Measurements from ENCODE around the gene SEPTIN8.

SEPTIN8 gene

GRCh38 chr5:132812781-132813598 is 36.0 kb upstream of the SEPTIN8 start, which contains the start of gene SOWAHA:
Gene SOWAHA (plus strand): TSS chr5:132813302. CDS start chr5:132813622, 320 bp downstream.
- Histone ChIP-seq H3K23ac (ENCODE audit: low read length in 2 of 2) (peak within 1 kb of the TSS in 1 of 2 experiments; percentile 72), H3K36me3 (ENCODE audit: control insufficient read depth in 1 of 2, insufficient read depth in 2 of 2, low read depth in 1 of 2, low read length in 2 of 2) (peaks cover 0 to 7% of the 10 kb centered on the region in 2 experiments), H2AK5ac (ENCODE audit: low read length, severe bottlenecking) (no peak within 1 kb of the TSS), H2BK15ac (ENCODE audit: low read depth, poor library complexity, severe bottlenecking) (peak within 1 kb of the TSS; percentile 12), H3K27ac (ENCODE audit: low read length, poor library complexity, severe bottlenecking) (no peak within 1 kb of the TSS), H3K79me1 (replicated peaks; ENCODE audit: low read length, poor library complexity, severe bottlenecking) (no peaks in the 10 kb centered on the region), H3K27me3 (ENCODE audit: control insufficient read depth in 1 of 2, insufficient read depth in 1 of 2, low read length in 2 of 2) (peaks cover 25 to 44% of the 10 kb centered on the region in 2 experiments), H3K4ac (ENCODE audit: low read depth in 1 of 2, low read length in 2 of 2) (no peak within 1 kb of the TSS), H3K4me3 (ENCODE audit: insufficient read depth in 1 of 2, low read depth in 1 of 2, low read length in 2 of 2) (peak within 1 kb of the TSS in 1 of 2 experiments; percentile 57), H2BK5ac (ENCODE audit: low read depth, low read length, poor library complexity, severe bottlenecking) (no peak within 1 kb of the TSS), H3K9me3 (ENCODE audit: control insufficient read depth, low read length) (no peaks in the 10 kb centered on the region), H4K91ac (ENCODE audit: low read length) (no peak within 1 kb of the TSS), H2BK12ac (ENCODE audit: low read length in 2 of 2) (no peak within 1 kb of the TSS), H2BK120ac (ENCODE audit: low read depth, low read length) (peak within 1 kb of the TSS; percentile 34), H2AFZ (ENCODE audit: low read depth, low read length) (peak within 1 kb of the TSS; percentile 86), H3K4me2 (ENCODE audit: low read length, poor library complexity, severe bottlenecking) (peak within 1 kb of the TSS; percentile 97), H3K14ac (ENCODE audit: low read length in 2 of 2) (no peak within 1 kb of the TSS), H3K4me1 (ENCODE audit: control insufficient read depth, insufficient read depth, low read depth, low read length) (peaks cover 19% of the 10 kb centered on the region), H3K18ac (ENCODE audit: low read depth in 1 of 2, low read length in 2 of 2) (peak within 1 kb of the TSS in 1 of 2 experiments; percentile 34), H4K8ac (ENCODE audit: low read length) (peak within 1 kb of the TSS; percentile 71), H3K9ac (ENCODE audit: low read length) (no peak within 1 kb of the TSS)
- whole genome bisulfite sequencing = 3% methylated on average over 63 of the region's 68 CpGs
- DNase-seq = no peak

- Histone ChIP-seq H3K36me3 (ENCODE audit: control insufficient read depth in 1 of 2, insufficient read depth in 2 of 2, low read depth in 1 of 2, low read length in 2 of 2) (peaks cover 0 to 7% of the 10 kb centered on the region in 2 experiments), H3K9me3 (ENCODE audit: control insufficient read depth, low read length) (no peaks in the 10 kb centered on the region), H2BK12ac (ENCODE audit: low read length in 2 of 2) (no peak overlapping the region), H3K4me2 (ENCODE audit: low read length, poor library complexity, severe bottlenecking) (no peak overlapping the region), H4K91ac (ENCODE audit: low read length) (no peak overlapping the region), H3K4ac (ENCODE audit: low read depth in 1 of 2, low read length in 2 of 2) (no peak overlapping the region), H3K4me3 (ENCODE audit: insufficient read depth in 1 of 2, low read depth in 1 of 2, low read length in 2 of 2) (no peak overlapping the region), H4K8ac (ENCODE audit: low read length) (no peak overlapping the region), H2AFZ (ENCODE audit: low read depth, low read length) (no peak overlapping the region), H3K79me1 (replicated peaks; ENCODE audit: low read length, poor library complexity, severe bottlenecking) (no peaks in the 10 kb centered on the region), H3K27ac (ENCODE audit: low read length, poor library complexity, severe bottlenecking) (no peak overlapping the region), H3K9ac (ENCODE audit: low read length) (no peak overlapping the region), H3K27me3 (ENCODE audit: control insufficient read depth in 1 of 2, insufficient read depth in 1 of 2, low read length in 2 of 2) (peaks cover 25 to 47% of the 10 kb centered on the region in 2 experiments), H3K23ac (ENCODE audit: low read length in 2 of 2) (no peak overlapping the region), H2BK5ac (ENCODE audit: low read depth, low read length, poor library complexity, severe bottlenecking) (no peak overlapping the region), H3K4me1 (ENCODE audit: control insufficient read depth, insufficient read depth, low read depth, low read length) (peaks cover 19% of the 10 kb centered on the region), H3K14ac (ENCODE audit: low read length in 2 of 2) (no peak overlapping the region), H2AK5ac (ENCODE audit: low read length, severe bottlenecking) (no peak overlapping the region), H3K18ac (ENCODE audit: low read depth in 1 of 2, low read length in 2 of 2) (no peak overlapping the region), H2BK15ac (ENCODE audit: low read depth, poor library complexity, severe bottlenecking) (no peak overlapping the region), H2BK120ac (ENCODE audit: low read depth, low read length) (no peak overlapping the region)
- WGBS = 79% methylated on average over 15 of the region's 18 CpGs
- no peak for DNase-seq
Measured at GRCh38 chr5:132812123-132812765, 35.2 kb upstream of the SEPTIN8 start.

DNA sequence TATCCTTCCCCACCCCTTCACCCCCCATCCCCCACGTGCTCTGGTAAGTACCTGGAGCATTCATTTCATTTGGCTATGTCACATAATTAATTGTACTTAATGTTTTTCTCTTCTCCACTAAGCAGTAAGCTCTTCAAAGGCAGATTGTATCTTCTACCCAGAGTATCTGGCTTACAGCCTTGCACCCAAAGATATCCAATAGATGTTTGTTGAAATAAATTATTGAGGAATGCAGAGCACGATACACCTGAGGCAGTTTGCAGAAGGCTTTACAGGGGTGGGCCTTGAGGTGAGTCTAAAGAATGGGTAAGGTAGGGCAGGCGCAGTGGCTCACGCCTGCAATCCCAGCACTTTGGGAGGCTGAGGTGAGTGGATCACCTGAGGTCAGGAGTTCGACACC is 33.6 kb upstream of the SEPTIN8 start:
- no peaks in the 10 kb centered on the region for H3K9me3 ChIP-seq (ENCODE audit: control insufficient read depth, low read length)
- no peak for DNase-seq
- no peak overlapping the region for H2BK5ac ChIP-seq (ENCODE audit: low read depth, low read length, poor library complexity, severe bottlenecking)
- no peak overlapping the region for H2BK120ac ChIP-seq (ENCODE audit: low read depth, low read length)
- no peak overlapping the region for H2BK12ac ChIP-seq (ENCODE audit: low read length in 2 of 2)
- peaks cover 19% of the 10 kb centered on the region for H3K4me1 ChIP-seq (ENCODE audit: control insufficient read depth, insufficient read depth, low read depth, low read length)
- no peak overlapping the region for H3K4ac ChIP-seq (ENCODE audit: low read depth in 1 of 2, low read length in 2 of 2)
- no peak overlapping the region for H2AK5ac ChIP-seq (ENCODE audit: low read length, severe bottlenecking)
- H3K18ac ChIP-seq (ENCODE audit: low read depth in 1 of 2, low read length in 2 of 2) = no peak overlapping the region
- no peak overlapping the region for H3K23ac ChIP-seq (ENCODE audit: low read length in 2 of 2)
- H3K36me3 ChIP-seq (ENCODE audit: control insufficient read depth in 1 of 2, insufficient read depth in 2 of 2, low read depth in 1 of 2, low read length in 2 of 2) = peaks cover 0 to 7% of the 10 kb centered on the region in 2 experiments
- H3K27me3 ChIP-seq (ENCODE audit: control insufficient read depth in 1 of 2, insufficient read depth in 1 of 2, low read length in 2 of 2) = peaks cover 25 to 51% of the 10 kb centered on the region in 2 experiments
- no peak overlapping the region for H4K8ac ChIP-seq (ENCODE audit: low read length)
- H3K4me2 ChIP-seq (ENCODE audit: low read length, poor library complexity, severe bottlenecking) = no peak overlapping the region
- no peak overlapping the region for H2BK15ac ChIP-seq (ENCODE audit: low read depth, poor library complexity, severe bottlenecking)
- H3K9ac ChIP-seq (ENCODE audit: low read length) = no peak overlapping the region
- H3K14ac ChIP-seq (ENCODE audit: low read length in 2 of 2) = no peak overlapping the region
- WGBS = 84% methylated on average over 5 of the region's 5 CpGs
- no peaks in the 10 kb centered on the region for H3K79me1 ChIP-seq (replicated peaks; ENCODE audit: low read length, poor library complexity, severe bottlenecking)
- H3K27ac ChIP-seq (ENCODE audit: low read length, poor library complexity, severe bottlenecking) = no peak overlapping the region
- H3K4me3 ChIP-seq (ENCODE audit: insufficient read depth in 1 of 2, low read depth in 1 of 2, low read length in 2 of 2) = no peak overlapping the region
- no peak overlapping the region for H2AFZ ChIP-seq (ENCODE audit: low read depth, low read length)
- H4K91ac ChIP-seq (ENCODE audit: low read length) = no peak overlapping the region

GRCh38 chr5:132808866-132809265 is 31.8 kb upstream of the SEPTIN8 start:
- no peak overlapping the region for H2BK12ac ChIP-seq (ENCODE audit: low read length in 2 of 2)
- H4K91ac ChIP-seq (ENCODE audit: low read length) = no peak overlapping the region
- WGBS = 22% methylated on average over 3 of the region's 3 CpGs
- peaks cover 25 to 47% of the 10 kb centered on the region in 2 experiments for H3K27me3 ChIP-seq (ENCODE audit: control insufficient read depth in 1 of 2, insufficient read depth in 1 of 2, low read length in 2 of 2)
- no peak overlapping the region for H3K14ac ChIP-seq (ENCODE audit: low read length in 2 of 2)
- no peak for DNase-seq
- H3K9ac ChIP-seq (ENCODE audit: low read length) = no peak overlapping the region
- no peak overlapping the region for H3K27ac ChIP-seq (ENCODE audit: low read length, poor library complexity, severe bottlenecking)
- no peak overlapping the region for H3K4me3 ChIP-seq (ENCODE audit: insufficient read depth in 1 of 2, low read depth in 1 of 2, low read length in 2 of 2)
- H2AFZ ChIP-seq (ENCODE audit: low read depth, low read length) = no peak overlapping the region
- H2BK5ac ChIP-seq (ENCODE audit: low read depth, low read length, poor library complexity, severe bottlenecking) = no peak overlapping the region
- H3K4me2 ChIP-seq (ENCODE audit: low read length, poor library complexity, severe bottlenecking) = no peak overlapping the region
- H2BK15ac ChIP-seq (ENCODE audit: low read depth, poor library complexity, severe bottlenecking) = no peak overlapping the region
- H3K36me3 ChIP-seq (ENCODE audit: control insufficient read depth in 1 of 2, insufficient read depth in 2 of 2, low read depth in 1 of 2, low read length in 2 of 2) = no peaks in the 10 kb centered on the region
- peaks cover 9% of the 10 kb centered on the region for H3K4me1 ChIP-seq (ENCODE audit: control insufficient read depth, insufficient read depth, low read depth, low read length)
- H3K23ac ChIP-seq (ENCODE audit: low read length in 2 of 2) = no peak overlapping the region
- H2AK5ac ChIP-seq (ENCODE audit: low read length, severe bottlenecking) = no peak overlapping the region
- H3K4ac ChIP-seq (ENCODE audit: low read depth in 1 of 2, low read length in 2 of 2) = no peak overlapping the region
- no peak overlapping the region for H4K8ac ChIP-seq (ENCODE audit: low read length)
- no peak overlapping the region for H3K18ac ChIP-seq (ENCODE audit: low read depth in 1 of 2, low read length in 2 of 2)
- H2BK120ac ChIP-seq (ENCODE audit: low read depth, low read length) = no peak overlapping the region
- no peaks in the 10 kb centered on the region for H3K9me3 ChIP-seq (ENCODE audit: control insufficient read depth, low read length)
- H3K79me1 ChIP-seq (replicated peaks; ENCODE audit: low read length, poor library complexity, severe bottlenecking) = no peaks in the 10 kb centered on the region

Data from mesenchymal stem cell (in vitro differentiated cells and primary cell).